ENCODE measurements around the gene SLC11A1.

DNA sequence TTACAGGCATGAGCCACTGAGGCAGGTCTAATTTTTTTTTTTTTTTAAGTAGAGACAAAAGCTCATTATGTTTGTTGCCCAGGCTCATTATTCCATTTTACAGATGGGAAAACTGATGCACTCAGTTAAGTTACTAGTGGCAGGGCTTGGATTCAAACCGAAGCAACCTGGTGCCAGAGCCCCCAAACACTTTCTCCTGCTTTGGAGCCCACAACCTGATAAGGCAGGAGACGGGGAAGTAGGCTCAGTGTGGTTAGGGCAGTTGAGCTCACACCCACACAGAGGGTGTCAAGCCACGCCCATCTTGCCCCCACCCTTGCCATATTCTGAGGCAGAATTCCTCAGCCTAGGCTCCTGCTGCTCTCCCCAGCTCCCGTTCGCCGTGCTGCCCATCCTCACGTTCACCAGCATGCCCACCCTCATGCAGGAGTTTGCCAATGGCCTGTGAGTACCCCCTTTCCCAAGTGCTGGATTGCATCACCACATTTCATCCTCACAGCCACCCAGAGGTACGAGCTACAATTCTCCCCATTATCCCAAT lies 11.7 kb downstream of the SLC11A1 start:
- TF ChIP-seq, protein P1, sequence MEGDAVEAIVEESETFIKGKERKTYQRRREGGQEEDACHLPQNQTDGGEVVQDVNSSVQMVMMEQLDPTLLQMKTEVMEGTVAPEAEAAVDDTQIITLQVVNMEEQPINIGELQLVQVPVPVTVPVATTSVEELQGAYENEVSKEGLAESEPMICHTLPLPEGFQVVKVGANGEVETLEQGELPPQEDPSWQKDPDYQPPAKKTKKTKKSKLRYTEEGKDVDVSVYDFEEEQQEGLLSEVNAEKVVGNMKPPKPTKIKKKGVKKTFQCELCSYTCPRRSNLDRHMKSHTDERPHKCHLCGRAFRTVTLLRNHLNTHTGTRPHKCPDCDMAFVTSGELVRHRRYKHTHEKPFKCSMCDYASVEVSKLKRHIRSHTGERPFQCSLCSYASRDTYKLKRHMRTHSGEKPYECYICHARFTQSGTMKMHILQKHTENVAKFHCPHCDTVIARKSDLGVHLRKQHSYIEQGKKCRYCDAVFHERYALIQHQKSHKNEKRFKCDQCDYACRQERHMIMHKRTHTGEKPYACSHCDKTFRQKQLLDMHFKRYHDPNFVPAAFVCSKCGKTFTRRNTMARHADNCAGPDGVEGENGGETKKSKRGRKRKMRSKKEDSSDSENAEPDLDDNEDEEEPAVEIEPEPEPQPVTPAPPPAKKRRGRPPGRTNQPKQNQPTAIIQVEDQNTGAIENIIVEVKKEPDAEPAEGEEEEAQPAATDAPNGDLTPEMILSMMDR (IDR thresholded peaks at IDR 0.05) = no peak
- TF ChIP-seq POLR2A (IDR thresholded peaks at IDR 0.05) = no peak

Data from tibial nerve (tissue), 3 donors.